C1 segment of cervical spinal cord (tissue), 14 donors: ENCODE measurements around the gene ZNF566.
"Not testable (repeated sequence)": the region's sequence is repeated elsewhere in the genome, so short reads cannot be mapped to it uniquely, and the experiment has no call there.

ENCODE experiments used
- DNase-seq, 14 donors: peaks; one replicate each; lab custom pipeline; 2025; lab: John Stamatoyannopoulos, UW

The ZNF566 gene

DNA sequence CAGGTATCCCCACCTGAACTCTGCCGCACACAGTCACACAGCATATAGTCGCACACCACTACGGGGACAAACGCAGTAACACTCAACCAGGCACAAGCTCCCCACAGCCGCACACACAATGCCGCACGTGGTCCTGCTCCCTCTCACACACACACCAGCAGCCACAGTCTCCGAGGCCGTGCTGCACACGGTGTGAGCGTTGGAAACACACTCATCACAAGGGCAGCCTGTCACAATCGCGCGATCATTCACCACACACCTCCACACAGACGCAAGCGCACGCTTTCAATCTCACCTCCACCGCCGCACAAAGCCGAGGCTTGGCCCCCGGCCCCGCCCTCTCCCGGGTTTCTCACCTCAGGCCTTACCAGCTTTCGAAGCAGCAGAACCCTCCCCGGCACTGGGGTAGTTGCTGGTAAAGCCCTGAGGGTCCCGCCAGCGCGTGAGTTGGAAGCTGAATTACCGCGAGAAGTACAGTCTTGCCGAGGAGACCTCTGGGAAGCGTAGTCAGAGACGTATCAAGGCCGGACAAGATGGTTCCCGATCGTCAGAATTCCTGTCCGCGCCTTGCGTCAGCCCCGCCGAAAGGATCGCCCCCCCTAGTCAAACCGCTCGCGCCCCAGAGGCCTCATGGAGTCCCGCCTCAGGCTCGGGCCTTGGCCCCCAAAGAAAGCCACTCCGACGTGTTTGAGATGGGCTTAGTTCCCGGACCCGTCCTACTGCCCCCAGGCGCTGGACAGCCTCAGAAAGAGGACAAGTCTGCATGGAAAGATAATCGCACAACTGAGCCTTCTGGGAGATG, at the start of gene ZNF566:
ZNF566 (minus strand) TSS at position 444 of the 802 bp plus-strand sequence. CDS start 13,004 bp downstream, outside the sequence.
- DNase-seq = peak; percentile 51 to 98 (median 92)

DNA sequence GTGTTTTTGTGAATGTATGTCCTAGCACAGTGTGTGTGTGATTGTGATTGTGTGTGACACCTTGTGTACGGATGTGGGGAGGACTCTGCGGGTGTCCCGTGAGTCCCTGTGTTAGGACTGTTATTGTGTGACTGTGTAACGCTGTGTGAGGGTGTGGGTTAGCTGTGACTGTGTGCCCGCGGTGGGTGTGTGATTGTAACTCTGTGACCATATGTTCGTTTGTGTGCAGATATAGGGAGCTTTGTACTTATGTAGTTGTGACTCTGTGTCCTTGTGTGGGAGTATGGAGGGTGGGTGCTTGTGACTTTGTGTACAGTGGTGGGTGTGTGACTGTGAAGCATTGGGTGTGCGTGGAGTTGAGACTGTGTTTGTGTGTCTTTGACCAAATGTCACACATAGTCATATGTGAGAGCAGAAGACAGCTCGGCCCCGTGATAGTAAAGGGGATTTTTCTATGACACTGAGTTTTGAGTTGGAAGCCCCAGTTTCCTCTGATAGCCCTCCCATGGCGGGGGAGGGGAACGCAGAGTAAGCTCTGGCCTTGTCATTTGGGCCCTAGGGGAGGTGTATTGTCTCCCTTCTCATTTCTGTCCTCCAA, 39.7 kb upstream of the ZNF566 start:
- no peak for DNase-seq

DNA sequence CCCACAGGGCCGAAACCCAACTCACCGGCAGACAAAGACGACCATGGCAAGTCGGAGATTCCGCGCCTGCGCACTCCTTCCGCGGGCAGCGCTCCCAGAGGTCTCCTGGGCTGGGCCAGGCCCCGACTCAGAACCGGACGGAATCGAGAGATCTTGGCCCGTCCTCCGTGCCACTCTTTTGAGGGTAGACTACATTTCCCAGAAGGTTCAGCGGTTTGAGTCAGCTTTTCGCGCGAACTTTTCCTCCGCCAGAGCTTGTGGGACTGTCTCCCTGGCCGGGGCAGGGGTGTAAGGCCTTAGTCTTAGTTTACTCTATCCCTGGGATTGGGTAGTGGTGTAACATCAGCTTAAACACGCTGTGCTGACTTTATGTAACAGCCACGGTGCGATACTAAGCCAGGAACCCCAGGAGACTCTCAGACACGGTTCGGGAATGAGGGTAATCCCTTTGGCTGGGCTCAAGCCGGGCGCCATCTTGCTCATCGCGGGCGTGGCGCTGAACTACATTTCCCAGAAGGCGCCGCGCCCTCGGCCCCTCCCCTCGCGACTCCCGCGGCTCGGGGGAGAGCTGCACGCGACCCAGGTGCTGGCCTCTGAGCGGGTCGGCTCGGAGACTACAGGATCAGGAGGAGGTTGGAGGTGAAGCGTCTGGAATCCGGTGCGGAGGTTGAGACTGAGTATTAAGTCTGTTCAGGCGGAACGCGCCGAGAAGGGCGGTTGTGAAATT, 39.0 kb upstream of the ZNF566 start, which contains the start of gene ZNF260:
ZNF260 (minus strand) TSS at position 78 of the 727 bp plus-strand sequence. CDS start 13,033 bp downstream, outside the sequence.
- DNase-seq = peak; percentile 87 to 99 (median 97)

- DNase-seq = no peak
These were observed 38.5 kb upstream of the ZNF566 start for GRCh38 chr19:36527873-36528193.

GRCh38 chr19:36527341-36527740, 38.0 kb upstream of the ZNF566 start:
- no peak for DNase-seq

GRCh38 chr19:36526581-36526980, 37.2 kb upstream of the ZNF566 start:
- DNase-seq = no peak

GRCh38 chr19:36524617-36525016, 35.3 kb upstream of the ZNF566 start:
- DNase-seq = no peak

DNA sequence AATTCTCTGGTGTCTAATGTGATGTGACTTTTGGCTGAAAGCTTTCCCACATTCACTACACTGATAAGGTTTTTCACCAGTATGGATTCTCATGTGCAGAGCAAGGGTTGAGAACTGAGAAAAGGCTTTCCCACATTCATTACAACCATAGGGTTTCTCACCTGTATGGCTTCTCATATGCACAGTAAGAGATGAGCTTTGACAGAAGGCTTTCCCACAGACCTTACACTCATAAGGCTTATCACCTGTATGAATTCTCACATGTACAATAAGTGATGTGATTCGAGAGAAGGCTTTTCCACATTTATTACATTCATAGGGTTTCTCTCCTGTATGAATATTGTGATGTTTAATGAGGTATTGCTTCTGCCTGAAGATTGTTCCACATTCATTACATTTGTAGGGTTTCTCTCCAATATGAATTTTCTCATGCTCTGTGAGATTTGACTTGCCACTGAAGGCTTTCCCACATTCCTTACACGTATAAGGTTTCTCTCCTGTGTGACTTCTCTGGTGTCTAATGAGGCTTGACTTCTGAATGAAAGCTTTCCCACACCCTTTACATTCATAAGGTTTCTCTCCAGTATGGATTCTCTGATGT, 24.8 kb upstream of the ZNF566 start:
- no peak for DNase-seq

GRCh38 chr19:36508325-36508724, 19.0 kb upstream of the ZNF566 start:
- no peak for DNase-seq

- DNase-seq = no peak
These were observed 12.6 kb upstream of the ZNF566 start for GRCh38 chr19:36501973-36502372.

DNA sequence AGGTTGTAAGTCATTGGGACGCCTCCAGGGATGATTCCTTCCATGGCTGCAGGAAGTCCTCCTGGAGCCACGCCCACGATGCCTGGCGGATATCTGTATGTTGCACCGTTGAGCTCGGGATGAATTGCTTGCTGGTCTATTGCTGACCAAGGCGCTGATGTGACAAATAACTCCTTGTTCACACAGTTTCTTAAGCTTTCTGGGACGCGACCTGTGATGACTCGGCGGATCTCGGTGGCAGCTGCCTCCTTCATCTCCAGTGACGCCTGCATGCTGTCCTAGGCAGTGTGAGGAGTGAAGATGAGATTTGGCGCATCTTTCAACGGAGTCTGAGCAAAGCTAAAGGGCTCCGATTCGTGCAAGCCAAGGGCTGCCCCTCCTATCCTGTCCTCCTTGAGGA, 7.6 kb upstream of the ZNF566 start:
- no peak for DNase-seq

- DNase-seq = peak in 11 of 14 donors; percentile 12 to 55 (median 31)
These were observed 3.5 kb upstream of the ZNF566 start for GRCh38 chr19:36492689-36493453.

DNA sequence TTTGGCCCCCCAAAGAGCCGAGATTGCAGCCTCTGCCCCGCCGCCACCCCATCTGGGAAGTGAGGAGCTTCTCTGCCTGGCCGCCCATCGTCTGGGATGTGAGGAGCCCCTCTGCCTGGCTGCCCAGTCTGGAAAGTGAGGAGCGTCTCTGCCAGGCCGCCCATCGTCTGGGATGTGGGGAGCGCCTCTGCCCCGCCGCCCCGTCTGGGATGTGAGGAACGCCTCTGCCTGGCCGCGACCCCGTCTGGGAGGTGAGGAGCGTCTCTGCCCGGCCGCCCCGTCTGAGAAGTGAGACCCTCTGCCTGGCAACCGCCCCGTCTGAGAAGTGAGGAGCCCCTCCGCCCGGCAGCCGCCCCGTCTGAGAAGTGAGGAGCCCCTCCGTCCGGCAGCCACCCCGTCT, 1.5 kb upstream of the ZNF566 start:
- not testable (repeated sequence) for DNase-seq

- no peak for DNase-seq
These were observed 607 bp upstream of the ZNF566 start for GRCh38 chr19:36489920-36490415.

GRCh38 chr19:36488846-36489117, 579 bp downstream of the ZNF566 start:
- DNase-seq = peak in 2 of 14 donors; percentile 46 to 64

- DNase-seq = no peak
These were observed 1.1 kb downstream of the ZNF566 start for GRCh38 chr19:36488118-36488845.

GRCh38 chr19:36483653-36484052, 5.7 kb downstream of the ZNF566 start:
- no peak for DNase-seq

GRCh38 chr19:36482876-36483275, 6.5 kb downstream of the ZNF566 start:
- no peak for DNase-seq

DNA sequence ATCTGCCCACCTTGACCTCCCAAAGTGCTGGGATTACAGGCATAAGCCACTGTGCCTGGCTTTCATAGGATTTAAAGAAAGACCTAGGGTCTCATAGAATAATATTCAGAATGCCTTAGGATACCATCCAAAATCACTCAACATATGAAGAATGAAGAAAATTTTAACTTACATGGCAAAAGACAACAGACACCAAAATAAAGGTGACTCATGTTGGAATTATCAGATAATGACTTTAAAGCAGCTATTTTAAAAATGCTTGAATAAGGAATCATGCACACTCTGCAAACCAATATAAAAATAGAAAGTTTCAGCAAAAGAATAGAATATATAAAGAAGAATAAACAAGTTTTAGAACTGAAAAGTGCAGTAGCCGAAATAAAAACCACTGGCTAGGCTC, 29.3 kb downstream of the ZNF566 start:
- no peak for DNase-seq

GRCh38 chr19:36456831-36457230, 32.5 kb downstream of the ZNF566 start:
- no peak for DNase-seq
